ENCODE data around the gene MTA1. TPM values are rescaled to one million over a fixed set of nuclear protein-coding genes. Genes with fewer than 3 reads are reported as not detected.

Gene MTA1
- total RNA-seq, 2 experiments from 2014 or later = 107 to 113 TPM

DNA sequence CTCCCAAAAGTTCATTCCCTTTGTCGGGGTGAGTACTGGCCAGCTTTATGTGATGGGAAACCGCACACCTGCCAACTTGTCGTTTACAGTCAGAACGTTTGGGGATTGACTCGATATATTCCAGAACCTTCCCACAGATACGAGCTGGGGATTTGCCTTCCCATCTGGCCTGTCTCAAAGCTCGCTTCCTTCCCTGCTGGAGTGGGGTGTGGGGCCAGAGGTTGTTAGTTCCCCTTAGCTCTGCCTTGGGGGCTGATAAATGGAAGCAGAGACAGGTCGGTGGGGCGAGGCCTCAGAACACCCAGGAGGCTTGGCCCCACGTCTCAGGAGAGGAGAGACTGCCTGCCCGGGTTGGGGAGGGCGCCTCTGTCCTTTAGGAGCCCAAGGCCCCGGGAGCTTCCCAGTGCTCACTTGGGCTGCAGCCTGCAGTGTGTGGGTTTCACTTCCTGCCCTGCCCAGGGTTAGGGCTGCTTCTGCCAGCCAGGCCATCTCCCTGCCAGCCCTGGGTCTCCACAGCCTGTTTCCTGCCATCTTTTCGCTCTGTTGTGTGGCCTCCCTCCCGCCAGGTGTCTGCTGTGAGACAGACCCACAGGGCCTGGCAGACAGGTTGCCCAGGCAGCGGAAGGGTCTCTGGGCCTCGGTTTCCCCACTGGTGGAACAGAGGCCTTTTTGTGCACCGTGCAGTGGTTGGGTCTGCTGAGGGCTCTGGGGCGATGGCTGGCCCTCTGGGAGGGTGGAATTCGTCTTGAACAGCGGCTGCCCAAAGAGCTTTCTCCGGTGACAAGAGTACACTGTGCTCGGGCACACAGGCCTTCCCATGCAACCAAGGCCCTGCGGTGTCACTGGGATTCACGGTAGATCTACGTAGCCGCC lies 29.4 kb upstream of the MTA1 start:
- no peaks in the 10 kb centered on the region for H3K36me3 Mint-ChIP-seq (ENCODE audit: low read depth)
- ATAC-seq (ENCODE audit: poor library complexity) (no peak), DNase-seq (peak in 1 of 14 experiments; percentile 36)
- peaks cover 16% of the 10 kb centered on the region for H3K4me1 ChIP-seq (ENCODE audit: insufficient read depth, low read length)
- H3K27me3 ChIP-seq (ENCODE audit: control insufficient read depth in 1 of 2, insufficient read depth in 2 of 2, low read length in 2 of 2) = no peaks in the 10 kb centered on the region
- intact Hi-C loops (cut with DNase I, micrococcal nuclease) = no loop called here
- no peaks in the 10 kb centered on the region for H3K36me3 ChIP-seq (ENCODE audit: insufficient read depth, low read length)
- H3K27me3 Mint-ChIP-seq = no peaks in the 10 kb centered on the region
- POLR2A ChIA-PET = no interaction called here
- no peak overlapping the region for H3K4me3 Mint-ChIP-seq
- CTCF ChIA-PET = no interaction called here
- H3K4me1 Mint-ChIP-seq (ENCODE audit: low read depth) = no peaks in the 10 kb centered on the region
- H3K4me3 ChIP-seq (ENCODE audit: low read length) = no peak overlapping the region
- no peak overlapping the region for H3K27ac ChIP-seq (ENCODE audit: low read depth in 1 of 2, low read length in 2 of 2)
- TF ChIP-seq, protein P1, sequence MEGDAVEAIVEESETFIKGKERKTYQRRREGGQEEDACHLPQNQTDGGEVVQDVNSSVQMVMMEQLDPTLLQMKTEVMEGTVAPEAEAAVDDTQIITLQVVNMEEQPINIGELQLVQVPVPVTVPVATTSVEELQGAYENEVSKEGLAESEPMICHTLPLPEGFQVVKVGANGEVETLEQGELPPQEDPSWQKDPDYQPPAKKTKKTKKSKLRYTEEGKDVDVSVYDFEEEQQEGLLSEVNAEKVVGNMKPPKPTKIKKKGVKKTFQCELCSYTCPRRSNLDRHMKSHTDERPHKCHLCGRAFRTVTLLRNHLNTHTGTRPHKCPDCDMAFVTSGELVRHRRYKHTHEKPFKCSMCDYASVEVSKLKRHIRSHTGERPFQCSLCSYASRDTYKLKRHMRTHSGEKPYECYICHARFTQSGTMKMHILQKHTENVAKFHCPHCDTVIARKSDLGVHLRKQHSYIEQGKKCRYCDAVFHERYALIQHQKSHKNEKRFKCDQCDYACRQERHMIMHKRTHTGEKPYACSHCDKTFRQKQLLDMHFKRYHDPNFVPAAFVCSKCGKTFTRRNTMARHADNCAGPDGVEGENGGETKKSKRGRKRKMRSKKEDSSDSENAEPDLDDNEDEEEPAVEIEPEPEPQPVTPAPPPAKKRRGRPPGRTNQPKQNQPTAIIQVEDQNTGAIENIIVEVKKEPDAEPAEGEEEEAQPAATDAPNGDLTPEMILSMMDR (IDR thresholded peaks at IDR 0.05) = no peak
- H3K9me3 ChIP-seq (ENCODE audit: control insufficient read depth in 1 of 2, insufficient read depth in 1 of 2, low read length in 2 of 2) = no peaks in the 10 kb centered on the region
- H3K27ac Mint-ChIP-seq = no peak overlapping the region
- no peaks in the 10 kb centered on the region for H3K9me3 Mint-ChIP-seq

DNA sequence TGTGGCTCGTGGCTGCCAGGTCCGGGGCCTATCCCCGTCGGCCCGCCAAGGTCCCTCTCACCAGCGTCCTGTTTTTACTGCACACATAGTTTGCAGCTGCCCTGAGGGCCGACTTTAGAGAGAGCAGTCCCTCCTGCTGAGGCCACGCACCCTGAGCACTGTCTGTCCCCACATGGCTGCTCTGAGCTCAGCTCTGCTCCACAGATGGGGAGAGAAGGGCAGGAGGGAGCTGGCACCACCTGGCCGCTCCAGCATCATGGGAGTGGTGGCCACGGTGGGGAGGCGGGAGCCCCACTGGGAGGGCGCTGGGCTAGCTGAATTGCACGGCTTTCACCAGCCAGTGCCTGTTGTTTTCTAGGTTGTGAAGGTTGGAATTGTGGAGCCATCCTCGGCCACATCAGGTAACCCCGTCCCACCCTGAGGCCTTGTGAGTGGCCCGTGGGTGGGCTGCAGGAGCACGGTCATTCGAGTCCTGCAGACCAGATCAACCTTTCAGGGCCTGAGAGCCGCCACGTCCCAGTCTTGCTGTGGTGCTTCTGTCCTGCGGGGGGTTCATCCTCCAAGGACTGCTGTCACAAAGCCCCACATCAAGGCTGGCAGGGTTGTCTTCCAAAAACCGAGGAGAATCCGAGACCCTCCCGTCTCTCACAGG lies 28.7 kb upstream of the MTA1 start:
- ChIA-PET POLR2A (no interaction called here), CTCF (no interaction called here)
- intact Hi-C loops (cut with DNase I, micrococcal nuclease) = no loop called here
- ATAC-seq (ENCODE audit: poor library complexity) = no peak
- no peak overlapping the region for H3K4me3 Mint-ChIP-seq
- H3K36me3 Mint-ChIP-seq (ENCODE audit: low read depth) = no peaks in the 10 kb centered on the region
- TF ChIP-seq, protein P1 (IDR thresholded peaks at IDR 0.05) = no peak
- no peak overlapping the region for H3K27ac Mint-ChIP-seq
- no peak overlapping the region for H3K27ac ChIP-seq (ENCODE audit: low read depth in 1 of 2, low read length in 2 of 2)
- H3K36me3 ChIP-seq (ENCODE audit: insufficient read depth, low read length) = no peaks in the 10 kb centered on the region
- H3K4me3 ChIP-seq (ENCODE audit: low read length) = no peak overlapping the region
- H3K9me3 ChIP-seq (ENCODE audit: control insufficient read depth in 1 of 2, insufficient read depth in 1 of 2, low read length in 2 of 2) = no peaks in the 10 kb centered on the region
- DNase-seq = peak in 1 of 14 experiments; percentile 0
- peaks cover 16% of the 10 kb centered on the region for H3K4me1 ChIP-seq (ENCODE audit: insufficient read depth, low read length)
- H3K9me3 Mint-ChIP-seq = no peaks in the 10 kb centered on the region
- H3K27me3 Mint-ChIP-seq = no peaks in the 10 kb centered on the region
- no peaks in the 10 kb centered on the region for H3K27me3 ChIP-seq (ENCODE audit: control insufficient read depth in 1 of 2, insufficient read depth in 2 of 2, low read length in 2 of 2)
- no peaks in the 10 kb centered on the region for H3K4me1 Mint-ChIP-seq (ENCODE audit: low read depth)

GRCh38 chr14:105391541-105391940 lies 28.1 kb upstream of the MTA1 start:
- no peak overlapping the region for H3K27ac ChIP-seq (ENCODE audit: low read depth in 1 of 2, low read length in 2 of 2)
- Mint-ChIP-seq H3K27me3 (no peaks in the 10 kb centered on the region), H3K4me3 (no peak overlapping the region), H3K27ac (no peak overlapping the region), H3K9me3 (no peaks in the 10 kb centered on the region), H3K36me3 (ENCODE audit: low read depth) (no peaks in the 10 kb centered on the region), H3K4me1 (ENCODE audit: low read depth) (no peaks in the 10 kb centered on the region)
- H3K36me3 ChIP-seq (ENCODE audit: insufficient read depth, low read length) = no peaks in the 10 kb centered on the region
- peaks cover 16% of the 10 kb centered on the region for H3K4me1 ChIP-seq (ENCODE audit: insufficient read depth, low read length)
- no peaks in the 10 kb centered on the region for H3K27me3 ChIP-seq (ENCODE audit: control insufficient read depth in 1 of 2, insufficient read depth in 2 of 2, low read length in 2 of 2)
- intact Hi-C loops (cut with DNase I, micrococcal nuclease) = no loop called here
- no peak for ATAC-seq (ENCODE audit: poor library complexity)
- DNase-seq = no peak
- H3K9me3 ChIP-seq (ENCODE audit: control insufficient read depth in 1 of 2, insufficient read depth in 1 of 2, low read length in 2 of 2) = no peaks in the 10 kb centered on the region
- TF ChIP-seq, protein P1 (IDR thresholded peaks at IDR 0.05) = no peak
- ChIA-PET CTCF (no interaction called here), POLR2A (no interaction called here)
- no peak overlapping the region for H3K4me3 ChIP-seq (ENCODE audit: low read length)
